ENCODE results near the gene RBMY1F.
"Not testable (repeated sequence)": the region's sequence is repeated elsewhere in the genome, so short reads cannot be mapped to it uniquely, and the experiment has no call there.

The RBMY1F gene

GRCh38 chrY:22182823-22183222, at the start of gene RBMY1F:
Gene RBMY1F (minus strand): TSS chrY:22182923. CDS start chrY:22180969, 1,954 bp downstream.
- not testable (repeated sequence) for ATAC-seq

GRCh38 chrY:22151144-22151543, 31.6 kb downstream of the RBMY1F start:
- not testable (repeated sequence) for ATAC-seq

- ATAC-seq, result not testable (repeated sequence)
Measured at GRCh38 chrY:22141011-22141695, 41.6 kb downstream of the RBMY1F start.

GRCh38 chrY:22134719-22135118, 48.0 kb downstream of the RBMY1F start:
- not testable (repeated sequence) for ATAC-seq

- not testable (repeated sequence) for ATAC-seq
Measured at GRCh38 chrY:22130494-22130893, 52.2 kb downstream of the RBMY1F start.
